ENCODE measurements around the gene VWA8. TPM values are rescaled to one million over a fixed set of nuclear protein-coding genes. Genes with fewer than 3 reads are reported as not detected.

VWA8 gene
- total and polyA plus RNA-seq, 2 of the 8 experiments (the other 6 are each of a cell fraction or from before 2014, with no cell fraction given): 5.9 to 19.6 TPM

GRCh38 chr13:41985788-41986508 is 25.0 kb upstream of the VWA8 start (continued):
- TF ChIP-seq CHD7 (IDR thresholded peaks at IDR 0.05; ENCODE audit: insufficient replicate concordance, low read length) (no peak), FOSL1 (IDR thresholded peaks at IDR 0.05; ENCODE audit: insufficient read depth, low read depth, low read length) (no peak), EZH2 (IDR thresholded peaks at IDR 0.05; ENCODE audit: low read depth, low read length, severe bottlenecking) (no peak), NRF1 (IDR thresholded peaks at IDR 0.05; ENCODE audit: low read depth, low read length) (no peak), SIX5 (IDR thresholded peaks at IDR 0.05; ENCODE audit: low read depth, low read length) (no peak), BRCA1 (IDR thresholded peaks at IDR 0.05; ENCODE audit: low read depth, low read length) (no peak), CBX8 (IDR thresholded peaks at IDR 0.05; ENCODE audit: borderline replicate concordance, low read depth, low read length) (no peak), RXRA (IDR thresholded peaks at IDR 0.05; ENCODE audit: insufficient read depth, low read depth, low read length) (no peak), NANOG (IDR thresholded peaks at IDR 0.05; ENCODE audit: insufficient read depth, low read depth, low read length, poor library complexity, severe bottlenecking) (no peak), POLR2AphosphoS5 (IDR thresholded peaks at IDR 0.05; ENCODE audit: low read depth, low read length) (no peak)
